Neutrophil (primary cell): ENCODE data around the gene CNOT2.

ENCODE experiments used
- H3K27ac ChIP-seq: fragments of 200-600 bp; sonication (generic); 2 replicates; pipeline ENCODE4 v1.5.1; 2016; ENCODE audit warnings: mild to moderate bottlenecking, moderate library complexity
- H3K27me3 ChIP-seq: fragments of 200-600 bp; sonication (generic); 2 replicates; pipeline ENCODE4 v1.6.0; 2016; ENCODE audit warnings: mild to moderate bottlenecking
- H3K36me3 ChIP-seq: fragments of 200-600 bp; sonication (generic); 2 replicates; pipeline ENCODE4 v1.5.1; 2017
- H3K4me1 ChIP-seq, 2 experiments: fragments of 200-600 bp in 1 of 2; sonication (generic) in 1 of 2; 1 replicate in 1 of 2; 2 replicates in 1 of 2; pipeline versions ENCODE4 v1.5.1 to v1.6.1; 2013 to 2016; ENCODE audit warnings: low read depth in 1 of 2, low read length in 1 of 2, mild to moderate bottlenecking in 1 of 2, moderate library complexity in 1 of 2; ENCODE audit not compliant: control insufficient read depth in 1 of 2, insufficient read depth in 1 of 2
- H3K4me3 ChIP-seq, 2 experiments: fragments of 200-600 bp in 1 of 2; sonication (generic) in 1 of 2; 1 replicate in 1 of 2; 2 replicates in 1 of 2; pipeline ENCODE4 v1.5.1; 2013 to 2016; ENCODE audit warnings: low read depth in 1 of 2, low read length in 1 of 2, mild to moderate bottlenecking in 1 of 2, moderate library complexity in 1 of 2
- H3K9me3 ChIP-seq: fragments of 200-600 bp; sonication (generic); 2 replicates; pipeline ENCODE4 v1.5.1; 2016
- CTCF ChIP-seq: fragments of 200-600 bp; sonication (generic); IDR thresholded peaks from 2 replicates; pipeline ENCODE4 v1.5.1; 2016; ENCODE audit warnings: antibody characterized with exemption

The CNOT2 gene

GRCh38 chr12:70334742-70335141 is 91.5 kb downstream of the CNOT2 start:
- peaks cover 36% of the 10 kb centered on the region for H3K36me3 ChIP-seq
- H3K27me3 ChIP-seq, result no peaks in the 10 kb centered on the region
- no peak for TF ChIP-seq CTCF
- H3K4me3 ChIP-seq, result no peak overlapping the region
- H3K4me1 ChIP-seq, result no peaks in the 10 kb centered on the region
- no peaks in the 10 kb centered on the region for H3K9me3 ChIP-seq
- no peak overlapping the region for H3K27ac ChIP-seq

GRCh38 chr12:70338531-70338930 is 95.3 kb downstream of the CNOT2 start:
- H3K27me3 ChIP-seq, result no peaks in the 10 kb centered on the region
- no peaks in the 10 kb centered on the region for H3K9me3 ChIP-seq
- TF ChIP-seq CTCF, result no peak
- H3K4me1 ChIP-seq, result no peaks in the 10 kb centered on the region
- no peak overlapping the region for H3K4me3 ChIP-seq
- no peak overlapping the region for H3K27ac ChIP-seq
- peaks cover 73% of the 10 kb centered on the region for H3K36me3 ChIP-seq

- peaks cover 22% of the 10 kb centered on the region for H3K36me3 ChIP-seq
Measured at GRCh38 chr12:70351076-70351475, 107.8 kb downstream of the CNOT2 start.

GRCh38 chr12:70353780-70354660 is 110.8 kb downstream of the CNOT2 start:
- H3K36me3 ChIP-seq, result peaks cover 5% of the 10 kb centered on the region
- peak overlapping the region; percentile 70 for H3K27ac ChIP-seq
- no peak for TF ChIP-seq CTCF
- H3K27me3 ChIP-seq, result no peaks in the 10 kb centered on the region
- no peaks in the 10 kb centered on the region for H3K9me3 ChIP-seq
- H3K4me1 ChIP-seq, result peaks cover 23 to 24% of the 10 kb centered on the region in 2 experiments
- H3K4me3 ChIP-seq, result peak overlapping the region in 1 of 2 experiments; percentile 16

More at GRCh38 chr12:70351076-70351475, 107.8 kb downstream of the CNOT2 start:
- H3K4me3 ChIP-seq, result no peak overlapping the region
- H3K27me3 ChIP-seq, result no peaks in the 10 kb centered on the region
- no peaks in the 10 kb centered on the region for H3K9me3 ChIP-seq
- no peak overlapping the region for H3K27ac ChIP-seq
- H3K4me1 ChIP-seq, result peaks cover 23 to 24% of the 10 kb centered on the region in 2 experiments
- TF ChIP-seq CTCF, result no peak

- no peak for TF ChIP-seq CTCF
- Histone ChIP-seq H3K9me3 (no peaks in the 10 kb centered on the region), H3K27me3 (no peaks in the 10 kb centered on the region), H3K36me3 (peaks cover 5% of the 10 kb centered on the region), H3K27ac (peak overlapping the region; percentile 70), H3K4me1 (peaks cover 23 to 24% of the 10 kb centered on the region in 2 experiments), H3K4me3 (peak overlapping the region in 1 of 2 experiments; percentile 12)
Measured at GRCh38 chr12:70354787-70355186, 111.6 kb downstream of the CNOT2 start.
